HEK293 (cell line): Measurements from ENCODE around the gene RBM19.

Experiments
- SP2 ChIP-seq: fragments of 450-650 bp; formaldehyde crosslinking; IDR thresholded peaks from 2 replicates; pipeline ENCODE4 v1.5.1; 2016; ENCODE audit warnings: missing biosample characterization, missing genetic modification characterization
- ZNF19 ChIP-seq: fragments of 450-650 bp; formaldehyde crosslinking; IDR thresholded peaks from 2 replicates; pipeline ENCODE4; 2016; ENCODE audit warnings: missing biosample characterization, missing genetic modification characterization, low read depth

DNA sequence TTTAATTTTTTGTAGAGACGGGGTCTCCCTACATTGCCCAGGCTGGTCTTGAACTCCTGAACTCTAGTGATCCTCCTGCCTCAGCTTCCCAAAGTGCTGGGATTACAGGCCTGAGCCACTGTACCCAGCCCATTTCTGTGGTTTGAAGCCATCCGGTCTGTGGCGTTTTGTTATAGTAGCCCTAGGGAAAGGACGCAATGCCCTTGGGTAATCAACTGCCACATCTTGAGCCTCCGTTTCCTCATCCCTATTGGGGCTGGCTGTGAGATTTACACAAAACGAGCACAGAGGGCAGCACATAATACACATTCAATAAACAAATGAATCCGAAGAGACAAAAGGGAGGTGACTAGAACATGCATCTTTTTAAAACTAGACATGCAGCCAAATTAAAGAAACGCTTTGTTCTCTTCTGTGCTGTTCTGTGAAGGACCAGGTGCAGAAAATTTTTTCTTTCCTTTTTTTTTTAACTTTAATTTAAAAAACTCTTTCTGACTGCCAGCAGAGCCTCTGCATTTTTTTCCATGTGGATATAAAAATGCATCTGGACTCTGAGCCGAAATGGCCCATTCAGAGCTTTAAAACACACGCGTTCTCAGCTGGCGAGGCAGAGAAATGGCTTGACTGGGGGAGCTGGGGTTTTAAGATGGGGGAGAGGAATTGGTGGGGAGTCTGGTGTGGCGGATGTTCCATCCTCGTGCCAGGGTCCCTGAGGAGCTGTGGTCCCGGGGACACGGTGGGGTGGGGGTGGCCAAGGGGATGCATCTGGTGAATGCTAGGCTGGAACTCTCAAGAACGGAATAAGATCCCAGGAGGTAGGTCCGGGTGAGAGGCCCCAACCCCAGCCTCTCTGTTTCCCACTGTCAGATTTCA is 119.0 kb downstream of the RBM19 start:
- TF ChIP-seq ZNF19 (tag by site-specific recombination) (no peak), SP2 (tag by site-specific recombination) (no peak)
